CD4-positive, alpha-beta T cell (primary cell): ENCODE results near the gene TMC7. TPM values are rescaled to one million over a fixed set of nuclear protein-coding genes. Genes with fewer than 3 reads are reported as not detected.

Experiments used
- ATAC-seq: fragments of 200-7000 bp; cut with Tn5 transposase; one replicate; pipeline ENCODE4 v1.10.0; 2022; ENCODE audit warnings: mild to moderate bottlenecking; ENCODE audit not compliant: poor library complexity
- CTCF ChIA-PET: fragments of 350-600 bp; sonication (Branson Sonifier 250); formaldehyde crosslinking; loops from one replicate; lab custom pipeline; 2021; ENCODE audit warnings: antibody characterized with exemption, inconsistent platforms; lab: Charles Lee
- POLR2A ChIA-PET: fragments of 350-600 bp; sonication (Branson Sonifier 250); formaldehyde crosslinking; loops from one replicate; lab custom pipeline; 2021; ENCODE audit warnings: antibody characterized with exemption, inconsistent platforms; lab: Charles Lee
- DNase-seq, 14 experiments: peaks; one replicate each; pipeline ENCODE4 v3.0.0-alpha.2; 2013 to 2020; ENCODE audit warnings: mixed read lengths in 2 of 14
- H3K27ac ChIP-seq, 2 donors: one replicate each; pipeline versions ENCODE4 v1.5.1 to v1.7.0; 2013; ENCODE audit warnings: low read length in 2 of 2, low read depth in 1 of 2, mild to moderate bottlenecking in 1 of 2
- H3K27me3 ChIP-seq, 2 experiments: 1 replicate in 1 of 2; 2 replicates in 1 of 2; pipeline versions ENCODE4 v1.6.1 to v1.7.0; 2013; ENCODE audit warnings: low read length in 2 of 2, control low read depth in 1 of 2, mild to moderate bottlenecking in 1 of 2, moderate library complexity in 1 of 2; ENCODE audit not compliant: insufficient read depth in 2 of 2, control insufficient read depth in 1 of 2
- H3K36me3 ChIP-seq: one replicate; pipeline ENCODE4 v1.6.1; 2013; ENCODE audit warnings: low read length, control low read depth; ENCODE audit not compliant: insufficient read depth
- H3K4me1 ChIP-seq: one replicate; pipeline ENCODE4 v1.6.1; 2013; ENCODE audit warnings: low read length, control low read depth; ENCODE audit not compliant: insufficient read depth
- H3K4me3 ChIP-seq: one replicate; pipeline ENCODE4 v1.5.1; 2013; ENCODE audit warnings: mild to moderate bottlenecking, low read length, moderate library complexity
- H3K9me3 ChIP-seq, 2 experiments: 1 replicate in 1 of 2; 2 replicates in 1 of 2; pipeline versions ENCODE4 v1.6.1 to v1.7.0; 2013; ENCODE audit warnings: low read length in 2 of 2, mild to moderate bottlenecking in 2 of 2, control low read depth in 1 of 2, moderate library complexity in 1 of 2; ENCODE audit not compliant: control insufficient read depth in 1 of 2, insufficient read depth in 1 of 2
- H3K27ac Mint-ChIP-seq: one replicate; pipeline ENCODE4 v1.8.0; 2020; ENCODE audit warnings: mixed read lengths
- H3K27me3 Mint-ChIP-seq: one replicate; pipeline ENCODE4 v1.8.0; 2021; ENCODE audit warnings: mixed read lengths
- H3K36me3 Mint-ChIP-seq: one replicate; pipeline ENCODE4 v1.8.0; 2021; ENCODE audit warnings: low read depth, mixed read lengths
- H3K4me1 Mint-ChIP-seq: one replicate; pipeline ENCODE4 v1.8.0; 2021; ENCODE audit warnings: low read depth, mixed read lengths
- H3K4me3 Mint-ChIP-seq: one replicate; pipeline ENCODE4 v1.8.0; 2020; ENCODE audit warnings: mild to moderate bottlenecking, mixed read lengths
- H3K9me3 Mint-ChIP-seq: one replicate; pipeline ENCODE4 v1.8.0; 2020; ENCODE audit warnings: mixed read lengths
- intact Hi-C, 2 experiments: fragments of 100-400 bp; cut with DNase I in 1 of 2; cut with micrococcal nuclease in 1 of 2; formaldehyde crosslinking; loops; one replicate each; pipeline versions ENCODE4 v1.15.1 to v1.9.0; 2023 to 2025; cut with DNase I, micrococcal nuclease
- total RNA-seq, 174 experiments: library from RNA in 2 of 174; stranded (reverse) in 2 of 174; gene quantifications; one replicate each; pipeline ENCODE4 v1.2.3 and lab custom pipeline; 2021 to 2026
- TF ChIP-seq, protein P1 (sequence below): fragments of 200-600 bp; IDR thresholded peaks from one replicate; pipeline ENCODE4 v1.8.0; 2022; ENCODE audit warnings: antibody characterized with exemption, mild to moderate bottlenecking

Gene TMC7
- total RNA-seq, 2 experiments from 2014 or later: not detected

DNA sequence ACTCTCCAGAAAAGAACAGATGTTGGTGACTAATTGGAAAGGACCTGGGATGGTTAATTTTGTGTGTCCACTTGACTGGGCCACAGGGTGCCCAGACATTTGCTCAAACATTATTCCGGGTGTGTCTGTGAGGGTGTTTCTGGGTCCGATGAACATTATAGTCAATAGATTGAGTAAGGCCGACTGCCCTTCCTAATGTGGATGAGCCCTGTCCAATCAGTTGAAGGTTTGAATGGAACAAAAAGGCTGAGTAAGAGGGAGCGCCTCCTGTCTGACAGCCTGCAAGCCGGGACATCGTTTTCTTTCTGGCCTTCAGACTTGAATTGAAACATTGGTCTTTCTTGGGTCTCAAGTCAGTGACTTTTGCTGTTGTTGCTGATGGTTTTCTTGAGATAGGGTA lies 107.2 kb downstream of the TMC7 start:
- Mint-ChIP-seq H3K27me3 (peaks cover 29% of the 10 kb centered on the region), H3K36me3 (no peaks in the 10 kb centered on the region), H3K27ac (no peak overlapping the region), H3K4me3 (no peak overlapping the region), H3K9me3 (no peaks in the 10 kb centered on the region), H3K4me1 (peaks cover 6% of the 10 kb centered on the region)
- POLR2A ChIA-PET: no interaction called here
- DNase-seq (no peak), ATAC-seq (no peak)
- intact Hi-C loops: no loop called here
- Histone ChIP-seq H3K36me3 (no peaks in the 10 kb centered on the region), H3K27me3 (peaks cover 0 to 5% of the 10 kb centered on the region in 2 experiments), H3K4me1 (peaks cover 10% of the 10 kb centered on the region), H3K4me3 (no peak overlapping the region), H3K9me3 (peaks cover 0 to 4% of the 10 kb centered on the region in 2 experiments), H3K27ac (no peak overlapping the region)
- TF ChIP-seq, protein P1, sequence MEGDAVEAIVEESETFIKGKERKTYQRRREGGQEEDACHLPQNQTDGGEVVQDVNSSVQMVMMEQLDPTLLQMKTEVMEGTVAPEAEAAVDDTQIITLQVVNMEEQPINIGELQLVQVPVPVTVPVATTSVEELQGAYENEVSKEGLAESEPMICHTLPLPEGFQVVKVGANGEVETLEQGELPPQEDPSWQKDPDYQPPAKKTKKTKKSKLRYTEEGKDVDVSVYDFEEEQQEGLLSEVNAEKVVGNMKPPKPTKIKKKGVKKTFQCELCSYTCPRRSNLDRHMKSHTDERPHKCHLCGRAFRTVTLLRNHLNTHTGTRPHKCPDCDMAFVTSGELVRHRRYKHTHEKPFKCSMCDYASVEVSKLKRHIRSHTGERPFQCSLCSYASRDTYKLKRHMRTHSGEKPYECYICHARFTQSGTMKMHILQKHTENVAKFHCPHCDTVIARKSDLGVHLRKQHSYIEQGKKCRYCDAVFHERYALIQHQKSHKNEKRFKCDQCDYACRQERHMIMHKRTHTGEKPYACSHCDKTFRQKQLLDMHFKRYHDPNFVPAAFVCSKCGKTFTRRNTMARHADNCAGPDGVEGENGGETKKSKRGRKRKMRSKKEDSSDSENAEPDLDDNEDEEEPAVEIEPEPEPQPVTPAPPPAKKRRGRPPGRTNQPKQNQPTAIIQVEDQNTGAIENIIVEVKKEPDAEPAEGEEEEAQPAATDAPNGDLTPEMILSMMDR: no peak
- CTCF ChIA-PET: no interaction called here

DNA sequence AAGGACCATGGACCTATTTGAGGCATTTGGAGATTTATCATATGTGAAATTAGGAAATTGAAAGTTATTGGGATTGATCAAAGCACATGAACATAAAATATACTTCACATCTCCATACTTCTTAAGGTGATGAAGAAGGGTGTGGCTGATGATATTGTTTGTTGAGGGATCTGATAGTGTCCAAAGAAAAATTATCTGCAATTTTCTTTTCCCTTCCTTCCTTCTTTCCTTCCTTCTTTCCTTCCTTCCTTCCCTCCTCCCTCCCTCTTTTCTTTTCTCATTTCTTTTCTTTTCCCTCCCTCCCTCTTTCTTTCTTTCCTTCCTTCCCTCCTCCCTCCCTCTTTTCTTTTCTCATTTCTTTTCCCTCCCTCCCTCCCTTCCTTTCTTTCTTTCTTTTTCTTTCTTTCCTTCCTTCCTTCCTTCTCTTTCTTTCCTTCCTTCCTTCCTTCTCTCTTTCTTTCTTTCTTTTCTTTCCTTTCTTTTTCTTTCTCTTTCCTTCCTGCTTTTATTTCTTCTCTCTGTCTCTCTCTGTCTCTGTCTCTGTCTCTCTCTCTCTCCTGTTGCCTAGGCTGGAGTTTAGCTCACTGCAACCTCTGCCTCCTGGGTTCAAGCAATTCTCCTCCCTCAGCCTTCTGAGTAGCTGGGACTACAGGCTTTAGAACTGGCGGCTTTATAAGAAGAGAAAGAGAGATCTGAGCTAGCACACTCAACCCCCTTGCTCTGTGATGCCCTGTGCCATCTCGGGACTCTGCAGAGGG lies 109.1 kb downstream of the TMC7 start:
- no peak overlapping the region for H3K27ac Mint-ChIP-seq
- no peak for DNase-seq

GRCh38 chr16:19093631-19094541 lies 110.2 kb downstream of the TMC7 start:
- POLR2A ChIA-PET: no interaction called here
- intact Hi-C loops: no loop called here

More for the DNA sequence above, 109.1 kb downstream of the TMC7 start:
- Mint-ChIP-seq H3K4me1 (no peaks in the 10 kb centered on the region), H3K36me3 (no peaks in the 10 kb centered on the region), H3K9me3 (no peaks in the 10 kb centered on the region), H3K4me3 (no peak overlapping the region), H3K27me3 (peaks cover 33% of the 10 kb centered on the region)
- Histone ChIP-seq H3K27me3 (no peaks in the 10 kb centered on the region), H3K4me3 (no peak overlapping the region), H3K27ac (no peak overlapping the region), H3K36me3 (no peaks in the 10 kb centered on the region), H3K9me3 (peaks cover 0 to 4% of the 10 kb centered on the region in 2 experiments), H3K4me1 (no peaks in the 10 kb centered on the region)
- POLR2A ChIA-PET: no interaction called here
- ATAC-seq: no peak
- TF ChIP-seq, protein P1: no peak
- intact Hi-C loops: no loop called here
- CTCF ChIA-PET: no interaction called here

More at GRCh38 chr16:19093631-19094541, 110.2 kb downstream of the TMC7 start:
- Histone ChIP-seq H3K4me1 (no peaks in the 10 kb centered on the region), H3K36me3 (no peaks in the 10 kb centered on the region), H3K27me3 (no peaks in the 10 kb centered on the region), H3K9me3 (peaks cover 3 to 4% of the 10 kb centered on the region in 2 experiments), H3K27ac (no peak overlapping the region), H3K4me3 (no peak overlapping the region)
- ATAC-seq (no peak), DNase-seq (no peak)
- Mint-ChIP-seq H3K4me3 (no peak overlapping the region), H3K4me1 (no peaks in the 10 kb centered on the region), H3K9me3 (no peaks in the 10 kb centered on the region), H3K36me3 (no peaks in the 10 kb centered on the region), H3K27me3 (peaks cover 35% of the 10 kb centered on the region), H3K27ac (no peak overlapping the region)
- TF ChIP-seq, protein P1: no peak
- CTCF ChIA-PET: no interaction called here
